H1 (cell line): ENCODE measurements around the gene CREBBP. TPM values are rescaled to one million over a fixed set of nuclear protein-coding genes. Genes with fewer than 3 reads are reported as not detected.

Experiments used
- CHD1 ChIP-seq: IDR thresholded peaks from 2 replicates; pipeline ENCODE4 v1.6.1; 2012; ENCODE audit warnings: low read depth, low read length, improper control_type of control experiment
- FOSL1 ChIP-seq: IDR thresholded peaks from 2 replicates; pipeline ENCODE4 v1.6.1; 2011; ENCODE audit warnings: mild to moderate bottlenecking, low read depth, low read length, moderate library complexity; ENCODE audit not compliant: insufficient read depth
- GABPA ChIP-seq: IDR thresholded peaks from 2 replicates; pipeline ENCODE4 v1.6.1; 2011; ENCODE audit warnings: mild to moderate bottlenecking, low read length, moderate library complexity, borderline replicate concordance; ENCODE audit not compliant: insufficient read depth
- NANOG ChIP-seq: IDR thresholded peaks from 2 replicates; pipeline ENCODE4 v1.6.1; 2011; ENCODE audit warnings: low read length, low read depth, mild to moderate bottlenecking, inconsistent platforms; ENCODE audit not compliant: insufficient read depth, poor library complexity, severe bottlenecking
- SUZ12 ChIP-seq: fragments of 200-600 bp; sonication (generic); IDR thresholded peaks from 2 replicates; pipeline ENCODE4 v1.6.1; 2012; ENCODE audit warnings: mild to moderate bottlenecking, inconsistent platforms, low read length, moderate library complexity, mixed read lengths
- ZNF274 ChIP-seq: IDR thresholded peaks from 2 replicates; pipeline ENCODE4 v1.7.0; 2012; ENCODE audit warnings: low read length, borderline replicate concordance; ENCODE audit errors: extremely low read depth
- polyA plus RNA-seq, 7 experiments: library from polyadenylated mRNA; depleted of rRNA in 3 of 7; stranded (reverse) in 5 of 7; unstranded in 2 of 7; fragments of >200 nt in 5 of 7; fragments of 200-250 nt in 2 of 7; gene quantifications; 1 replicate in 5 of 7; 2 replicates in 1 of 7; 4 replicates in 1 of 7; pipeline versions ENCODE4 v1.2.1 to v1.2.3, GENCODE V29; 2011 to 2013; ENCODE audit warnings: missing spikeins in 2 of 7, mixed read lengths in 2 of 7
- total RNA-seq: library from RNA; stranded (reverse); fragmentation: NEBNext Ultra II Directional; extraction: Animal tissue kit (Norgen Biotek cat#: 25700); gene quantifications from 2 replicates; pipeline ENCODE4 v1.2.1, GENCODE V29; 2021

The CREBBP gene
- total and polyA plus RNA-seq, 2 of the 8 experiments (the other 6 are each of a cell fraction or from before 2014, with no cell fraction given) = 10.0 to 60.1 TPM

GRCh38 chr16:3868967-3869366 lies 11.5 kb downstream of the CREBBP start (continued):
- TF ChIP-seq FOSL1 (no peak), NANOG (no peak), SUZ12 (no peak), ZNF274 (no peak), GABPA (no peak), CHD1 (no peak)
- TF ChIP-seq, all 59 proteins: peak for 0
